ENCODE measurements around the gene KCNK1. TPM values are rescaled to one million over a fixed set of nuclear protein-coding genes. Genes with fewer than 3 reads are reported as not detected.

The KCNK1 gene
- total RNA-seq, 1 donor from 2014 or later, result not detected

DNA sequence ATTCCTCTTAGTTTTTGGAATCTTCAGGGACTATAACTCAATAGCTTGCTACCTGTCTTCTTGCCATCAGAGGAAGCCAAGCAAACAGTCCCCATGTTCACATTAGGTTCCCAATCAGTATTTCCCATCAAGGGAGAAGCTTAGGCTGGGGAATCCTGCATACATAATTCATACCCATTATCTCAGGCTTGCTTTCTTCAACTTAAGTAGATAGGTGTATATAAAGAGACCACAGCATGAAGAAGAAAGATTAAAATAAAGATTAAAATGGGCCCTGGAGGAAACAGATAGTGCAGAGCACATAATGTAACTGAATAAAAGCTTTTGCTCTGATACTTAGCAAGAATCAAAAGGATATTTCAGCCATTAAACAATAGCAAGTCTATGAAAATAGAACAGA is 29.0 kb upstream of the KCNK1 start:
- no peak for DNase-seq (ENCODE audit: extremely low spot score, unreplicated experiment)

DNA sequence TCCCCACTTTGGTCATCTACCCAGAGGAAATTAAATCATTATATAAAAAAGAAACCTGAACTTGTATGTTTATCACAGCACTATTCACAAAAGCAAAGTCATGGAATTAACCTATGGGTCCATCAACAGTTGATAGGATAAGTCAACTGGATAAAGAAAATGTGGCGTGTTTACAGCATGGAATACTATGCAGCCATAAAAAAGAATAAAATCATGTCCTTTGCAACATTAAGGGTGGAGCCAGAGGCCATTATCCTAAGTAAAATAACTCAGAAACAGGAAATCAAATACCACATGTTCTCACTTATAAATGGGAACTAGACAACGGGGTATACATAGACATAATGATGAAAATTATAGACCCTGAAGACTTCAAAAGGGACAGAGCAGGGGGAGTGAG is 27.6 kb upstream of the KCNK1 start:
- Mint-ChIP-seq H3K9me3 (ENCODE audit: unreplicated experiment) (peaks cover 4% of the 10 kb centered on the region), H3K27me3 (ENCODE audit: unreplicated experiment) (no peaks in the 10 kb centered on the region), H3K4me3 (ENCODE audit: unreplicated experiment) (no peak overlapping the region), H3K36me3 (ENCODE audit: unreplicated experiment) (no peaks in the 10 kb centered on the region), H3K27ac (ENCODE audit: unreplicated experiment) (no peak overlapping the region), H3K4me1 (ENCODE audit: unreplicated experiment) (no peaks in the 10 kb centered on the region)
- no peak for DNase-seq (ENCODE audit: extremely low spot score, unreplicated experiment)
- TF ChIP-seq, protein P1, sequence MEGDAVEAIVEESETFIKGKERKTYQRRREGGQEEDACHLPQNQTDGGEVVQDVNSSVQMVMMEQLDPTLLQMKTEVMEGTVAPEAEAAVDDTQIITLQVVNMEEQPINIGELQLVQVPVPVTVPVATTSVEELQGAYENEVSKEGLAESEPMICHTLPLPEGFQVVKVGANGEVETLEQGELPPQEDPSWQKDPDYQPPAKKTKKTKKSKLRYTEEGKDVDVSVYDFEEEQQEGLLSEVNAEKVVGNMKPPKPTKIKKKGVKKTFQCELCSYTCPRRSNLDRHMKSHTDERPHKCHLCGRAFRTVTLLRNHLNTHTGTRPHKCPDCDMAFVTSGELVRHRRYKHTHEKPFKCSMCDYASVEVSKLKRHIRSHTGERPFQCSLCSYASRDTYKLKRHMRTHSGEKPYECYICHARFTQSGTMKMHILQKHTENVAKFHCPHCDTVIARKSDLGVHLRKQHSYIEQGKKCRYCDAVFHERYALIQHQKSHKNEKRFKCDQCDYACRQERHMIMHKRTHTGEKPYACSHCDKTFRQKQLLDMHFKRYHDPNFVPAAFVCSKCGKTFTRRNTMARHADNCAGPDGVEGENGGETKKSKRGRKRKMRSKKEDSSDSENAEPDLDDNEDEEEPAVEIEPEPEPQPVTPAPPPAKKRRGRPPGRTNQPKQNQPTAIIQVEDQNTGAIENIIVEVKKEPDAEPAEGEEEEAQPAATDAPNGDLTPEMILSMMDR (IDR thresholded peaks at IDR 0.05), result no peak

More for the DNA sequence above, 29.0 kb upstream of the KCNK1 start:
- Mint-ChIP-seq H3K27me3 (ENCODE audit: unreplicated experiment) (no peaks in the 10 kb centered on the region), H3K9me3 (ENCODE audit: unreplicated experiment) (peaks cover 4% of the 10 kb centered on the region), H3K4me3 (ENCODE audit: unreplicated experiment) (no peak overlapping the region), H3K4me1 (ENCODE audit: unreplicated experiment) (no peaks in the 10 kb centered on the region), H3K27ac (ENCODE audit: unreplicated experiment) (no peak overlapping the region), H3K36me3 (ENCODE audit: unreplicated experiment) (no peaks in the 10 kb centered on the region)
- TF ChIP-seq, protein P1 (IDR thresholded peaks at IDR 0.05), result no peak

DNA sequence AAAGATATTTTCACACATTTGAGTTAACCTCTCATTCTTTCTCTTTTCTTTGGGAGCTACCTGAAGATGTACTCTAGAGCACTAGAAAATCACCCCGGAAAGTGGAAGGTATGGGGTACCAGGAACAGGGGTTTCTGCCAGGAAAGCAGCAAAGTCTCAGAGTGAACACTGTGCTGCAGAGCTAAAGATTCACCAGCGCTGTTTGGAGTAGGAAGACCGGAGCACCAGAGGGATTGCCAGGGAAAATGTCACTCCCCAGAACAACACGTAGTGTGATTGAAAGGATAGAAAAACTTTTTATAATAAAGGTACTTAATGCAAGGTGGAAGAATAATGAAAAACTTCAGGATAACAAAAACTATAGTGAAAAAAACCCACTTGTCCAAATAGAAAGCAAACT is 26.7 kb upstream of the KCNK1 start:
- H3K9me3 Mint-ChIP-seq (ENCODE audit: unreplicated experiment), result peaks cover 4% of the 10 kb centered on the region
- no peak overlapping the region for H3K4me3 Mint-ChIP-seq (ENCODE audit: unreplicated experiment)
- TF ChIP-seq, protein P1 (IDR thresholded peaks at IDR 0.05), result no peak
- no peaks in the 10 kb centered on the region for H3K36me3 Mint-ChIP-seq (ENCODE audit: unreplicated experiment)
- no peaks in the 10 kb centered on the region for H3K4me1 Mint-ChIP-seq (ENCODE audit: unreplicated experiment)
- no peak for DNase-seq (ENCODE audit: extremely low spot score, unreplicated experiment)
- no peaks in the 10 kb centered on the region for H3K27me3 Mint-ChIP-seq (ENCODE audit: unreplicated experiment)
- no peak overlapping the region for H3K27ac Mint-ChIP-seq (ENCODE audit: unreplicated experiment)

DNA sequence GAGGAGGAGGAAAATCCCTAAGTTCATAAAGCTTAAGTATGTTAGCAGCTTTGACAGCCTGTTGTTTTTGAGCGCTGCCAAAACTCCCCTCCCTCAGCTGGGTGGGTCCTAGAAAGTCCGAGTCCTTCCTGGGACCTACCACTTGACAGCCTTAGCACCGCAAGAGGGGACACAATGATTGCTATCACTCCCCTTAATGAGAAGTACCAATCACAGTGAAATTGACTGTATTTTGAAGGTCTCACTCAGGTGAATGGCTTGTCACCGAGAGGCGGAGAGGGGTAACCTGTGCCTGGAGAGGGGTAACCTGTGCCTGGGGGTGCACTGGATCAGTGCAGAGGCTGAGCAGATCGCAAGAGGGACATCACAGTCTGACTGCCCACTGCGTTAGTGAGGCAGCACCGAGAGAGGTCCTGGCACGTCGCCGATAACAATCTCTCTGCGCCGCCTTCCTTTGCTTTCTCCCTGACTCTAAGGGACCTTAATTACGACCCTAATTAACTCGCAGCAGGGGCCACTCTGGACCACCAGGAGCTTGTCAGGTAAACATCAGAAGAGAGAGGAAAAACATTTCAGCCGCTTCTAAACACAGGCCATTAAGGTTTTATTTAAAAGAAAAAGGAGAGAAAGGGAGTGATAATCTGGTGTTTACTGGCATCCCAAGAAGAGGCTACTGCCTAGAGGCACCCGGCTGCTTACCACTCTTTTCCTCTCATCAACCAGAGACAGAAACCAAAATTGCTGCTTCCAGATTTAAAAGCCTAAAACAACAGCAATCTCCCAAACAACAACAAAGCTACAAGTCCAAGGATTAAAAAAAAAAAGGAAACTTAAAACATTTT is 25.7 kb upstream of the KCNK1 start:
- Mint-ChIP-seq H3K4me3 (ENCODE audit: unreplicated experiment) (no peak overlapping the region), H3K4me1 (ENCODE audit: unreplicated experiment) (no peaks in the 10 kb centered on the region), H3K36me3 (ENCODE audit: unreplicated experiment) (no peaks in the 10 kb centered on the region), H3K27me3 (ENCODE audit: unreplicated experiment) (no peaks in the 10 kb centered on the region), H3K27ac (ENCODE audit: unreplicated experiment) (no peak overlapping the region), H3K9me3 (ENCODE audit: unreplicated experiment) (no peaks in the 10 kb centered on the region)
- DNase-seq (ENCODE audit: extremely low spot score, unreplicated experiment), result no peak
- TF ChIP-seq, protein P1 (IDR thresholded peaks at IDR 0.05), result no peak

DNA sequence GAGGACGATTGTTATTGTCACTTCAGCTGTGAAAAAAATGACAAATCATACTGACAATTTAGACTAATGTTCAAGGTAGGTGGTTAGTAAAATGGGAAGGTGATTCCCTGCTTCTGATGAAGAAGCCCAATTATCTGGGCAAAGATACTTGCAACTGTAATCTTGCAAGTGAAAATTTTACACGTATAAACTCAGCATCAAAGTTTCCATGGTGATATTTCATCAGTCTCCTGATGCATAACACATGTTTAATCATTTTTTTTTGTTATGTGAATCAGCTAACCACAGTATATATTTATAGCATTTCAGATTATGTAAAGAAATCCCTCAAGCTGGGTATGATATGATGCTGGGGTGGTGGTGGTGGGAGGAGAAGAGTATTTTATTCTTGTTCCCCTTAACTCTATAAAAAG is 16.4 kb upstream of the KCNK1 start:
- TF ChIP-seq, protein P1 (IDR thresholded peaks at IDR 0.05), result no peak
- Mint-ChIP-seq H3K27ac (ENCODE audit: unreplicated experiment) (no peak overlapping the region), H3K4me3 (ENCODE audit: unreplicated experiment) (no peak overlapping the region), H3K36me3 (ENCODE audit: unreplicated experiment) (no peaks in the 10 kb centered on the region), H3K9me3 (ENCODE audit: unreplicated experiment) (peaks cover 8% of the 10 kb centered on the region), H3K27me3 (ENCODE audit: unreplicated experiment) (no peaks in the 10 kb centered on the region), H3K4me1 (ENCODE audit: unreplicated experiment) (no peaks in the 10 kb centered on the region)
- no peak for DNase-seq (ENCODE audit: extremely low spot score, unreplicated experiment)
